ENCODE measurements around the gene CSNK1A1L. TPM values are rescaled to one million over a fixed set of nuclear protein-coding genes. Genes with fewer than 3 reads are reported as not detected.
A peak's percentile ranks its signal among the peaks of the same experiment; 100 is the strongest.

CSNK1A1L gene
- total and polyA plus RNA-seq, 2 of the 4 experiments (the other 2 are of a cell fraction), result not detected

DNA sequence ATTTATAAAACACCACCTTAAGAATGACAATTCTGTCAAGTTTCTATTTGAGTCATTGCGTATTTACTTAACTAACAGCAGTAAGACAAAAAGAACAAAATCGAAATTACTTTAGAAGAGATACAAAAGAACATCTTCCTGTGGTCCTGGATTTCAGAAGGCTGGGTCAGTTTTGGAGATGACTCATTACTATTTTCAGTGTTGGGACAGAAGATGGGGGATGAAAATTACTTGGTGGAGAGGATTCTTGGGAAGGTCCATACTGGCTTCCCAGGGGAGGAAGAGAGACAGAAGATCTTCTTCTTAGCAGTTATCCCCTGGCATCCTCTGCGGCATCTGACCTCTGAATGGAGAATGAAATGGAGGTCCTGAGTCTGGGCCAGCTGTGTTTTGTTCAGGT, 33.5 kb upstream of the CSNK1A1L start:
- H3K4me3 ChIP-seq (ENCODE audit: insufficient read depth, low read depth, low read length), result no peak overlapping the region
- in situ Hi-C loops (cut with MboI; ENCODE audit: low sequenced_read_pairs), result no loop called here
- no peak overlapping the region for H2BK120ac ChIP-seq (ENCODE audit: low read depth, low read length)
- H4K20me1 ChIP-seq (ENCODE audit: insufficient read depth, low read length), result no peaks in the 10 kb centered on the region
- TF ChIP-seq MAFK (IDR thresholded peaks at IDR 0.05; ENCODE audit: low read depth, low read length) (no peak), FOS (IDR thresholded peaks at IDR 0.05; ENCODE audit: low read depth, low read length) (no peak), MAZ (IDR thresholded peaks at IDR 0.05; ENCODE audit: borderline replicate concordance, low read depth, low read length) (no peak), CHD1 (IDR thresholded peaks at IDR 0.05; ENCODE audit: low read depth, low read length) (no peak)
- TF ChIP-seq, protein P1, sequence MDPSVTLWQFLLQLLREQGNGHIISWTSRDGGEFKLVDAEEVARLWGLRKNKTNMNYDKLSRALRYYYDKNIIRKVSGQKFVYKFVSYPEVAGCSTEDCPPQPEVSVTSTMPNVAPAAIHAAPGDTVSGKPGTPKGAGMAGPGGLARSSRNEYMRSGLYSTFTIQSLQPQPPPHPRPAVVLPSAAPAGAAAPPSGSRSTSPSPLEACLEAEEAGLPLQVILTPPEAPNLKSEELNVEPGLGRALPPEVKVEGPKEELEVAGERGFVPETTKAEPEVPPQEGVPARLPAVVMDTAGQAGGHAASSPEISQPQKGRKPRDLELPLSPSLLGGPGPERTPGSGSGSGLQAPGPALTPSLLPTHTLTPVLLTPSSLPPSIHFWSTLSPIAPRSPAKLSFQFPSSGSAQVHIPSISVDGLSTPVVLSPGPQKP (IDR thresholded peaks at IDR 0.05; ENCODE audit: borderline replicate concordance, low read depth, low read length), result no peak
- TF ChIP-seq, protein P2, sequence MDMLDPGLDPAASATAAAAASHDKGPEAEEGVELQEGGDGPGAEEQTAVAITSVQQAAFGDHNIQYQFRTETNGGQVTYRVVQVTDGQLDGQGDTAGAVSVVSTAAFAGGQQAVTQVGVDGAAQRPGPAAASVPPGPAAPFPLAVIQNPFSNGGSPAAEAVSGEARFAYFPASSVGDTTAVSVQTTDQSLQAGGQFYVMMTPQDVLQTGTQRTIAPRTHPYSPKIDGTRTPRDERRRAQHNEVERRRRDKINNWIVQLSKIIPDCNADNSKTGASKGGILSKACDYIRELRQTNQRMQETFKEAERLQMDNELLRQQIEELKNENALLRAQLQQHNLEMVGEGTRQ (IDR thresholded peaks at IDR 0.05; ENCODE audit: low read depth, low read length), result no peak
- no peak overlapping the region for H3K4ac ChIP-seq (ENCODE audit: low read depth, low read length)
- H3K79me1 ChIP-seq (ENCODE audit: low read depth in 1 of 2, low read length in 2 of 2), result no peaks in the 10 kb centered on the region
- H3K14ac ChIP-seq (replicated peaks; ENCODE audit: low read depth, low read length), result no peak overlapping the region
- 100% methylated on average over 1 of the region's 3 CpGs; no CpG with 5 or more reads in 1 of the 2 experiments for WGBS, 2 experiments (ENCODE audit: extremely low coverage in 2 of 2, insufficient read length in 1 of 2)
- intact Hi-C loops (cut with micrococcal nuclease), result no loop called here
- no peak overlapping the region for H2BK5ac ChIP-seq (ENCODE audit: low read depth, low read length, poor library complexity, severe bottlenecking)
- H3K4me1 ChIP-seq (ENCODE audit: control insufficient read depth, insufficient read depth, low read length), result no peaks in the 10 kb centered on the region; the same call in 1 of the 2 replicates
- CTCF ChIA-PET, result no interaction called here
- H3K9ac ChIP-seq (ENCODE audit: low read depth, low read length), result no peak overlapping the region
- no TSS peak for BruUV-seq (replicated peaks)
- no peak overlapping the region for H3K23ac ChIP-seq (ENCODE audit: low read depth, low read length)
- ATAC-seq (ENCODE audit: low read depth), result no peak
- no peak overlapping the region for H4K5ac ChIP-seq (ENCODE audit: low read depth, low read length)
- dilution Hi-C loops (cut with HindIII; ENCODE audit: low sequenced_read_pairs, unreplicated experiment), result no loop called here
- DNase-seq, result no peak
- no peak overlapping the region for H2BK20ac ChIP-seq (ENCODE audit: low read depth, low read length)
- H4K8ac ChIP-seq (ENCODE audit: low read depth in 2 of 2, low read length in 2 of 2), result no peak overlapping the region
- H2AFZ ChIP-seq (replicated peaks; ENCODE audit: low read length, poor library complexity), result no peak overlapping the region
- POLR2A ChIA-PET (ENCODE audit: unreplicated experiment), result no interaction called here
- H3K9me3 ChIP-seq (ENCODE audit: control insufficient read depth, insufficient read depth, low read length), result no peaks in the 10 kb centered on the region
- no peak overlapping the region for H2AK9ac ChIP-seq (replicated peaks; ENCODE audit: low read depth, low read length, poor library complexity)
- H2AK5ac ChIP-seq (ENCODE audit: low read depth, low read length), result 0 out of 2 replicates have a peak overlapping the region, but pooled peaks have one; percentile 5
- no peaks in the 10 kb centered on the region for H3K9me1 ChIP-seq (ENCODE audit: insufficient read depth, low read length)
- H2BK15ac ChIP-seq (ENCODE audit: low read depth, low read length), result no peak overlapping the region
- no peak overlapping the region for H3K56ac ChIP-seq (ENCODE audit: extremely low read depth, insufficient read depth, low read length)
- no peaks in the 10 kb centered on the region for H3K27me3 ChIP-seq (ENCODE audit: control insufficient read depth, insufficient read depth, low read length)
- H3K18ac ChIP-seq (ENCODE audit: low read depth, low read length), result no peak overlapping the region
- H4K91ac ChIP-seq (ENCODE audit: insufficient read depth, low read depth, low read length), result no peak overlapping the region
- H3K27ac ChIP-seq (ENCODE audit: insufficient read depth, low read length), result no peak overlapping the region
- no peak overlapping the region for H3K4me2 ChIP-seq (ENCODE audit: low read depth, low read length)
- no peaks in the 10 kb centered on the region for H3K36me3 ChIP-seq (ENCODE audit: control insufficient read depth, insufficient read depth, low read length)

Measured in IMR-90 (cell line).